Right lung (tissue), 5 donors: ENCODE measurements around the gene KCNJ4. TPM values are rescaled to one million over a fixed set of nuclear protein-coding genes. Genes with fewer than 3 reads are reported as not detected.
"Not testable (repeated sequence)": the region's sequence is repeated elsewhere in the genome, so short reads cannot be mapped to it uniquely, and the experiment has no call there.

Source experiments
- DNase-seq, 2 donors: peaks; one replicate each; pipeline ENCODE4 v3.0.0-alpha.2; 2013
- polyA plus RNA-seq, 5 donors: library from polyadenylated mRNA; unstranded; fragments of 120-200 nt; gene quantifications; one replicate each; pipeline versions ENCODE4 v1.2.1 to v1.2.3, GENCODE V29; 2013; ENCODE audit warnings: inconsistent platforms in 1 of 5, low replicate concordance in 1 of 5; ENCODE audit not compliant: insufficient read length in 5 of 5, insufficient read depth in 1 of 5

Gene KCNJ4
- polyA plus RNA-seq, 5 donors = 0.10 TPM; not detected in 4

DNA sequence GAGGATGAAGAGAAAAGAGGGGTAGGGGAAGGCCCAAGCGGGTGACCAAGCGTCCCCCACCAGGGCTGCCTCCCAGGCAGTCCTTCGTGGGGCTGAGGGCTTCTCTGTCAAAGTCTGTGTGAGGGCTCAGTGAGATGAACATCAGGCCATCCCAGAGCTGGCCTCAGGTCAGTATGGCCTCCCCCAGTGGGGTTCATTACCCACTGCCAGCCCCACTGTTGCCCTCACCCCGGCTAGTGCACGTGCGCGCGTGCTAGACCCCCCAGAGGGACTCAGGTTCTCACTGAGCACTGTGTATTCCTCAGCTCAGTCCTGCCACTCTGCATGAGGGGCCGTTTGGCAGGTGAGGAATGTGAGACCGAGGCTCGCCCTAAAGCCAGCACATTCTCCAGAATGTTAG lies 16.2 kb upstream of the KCNJ4 start:
- DNase-seq = no peak

DNA sequence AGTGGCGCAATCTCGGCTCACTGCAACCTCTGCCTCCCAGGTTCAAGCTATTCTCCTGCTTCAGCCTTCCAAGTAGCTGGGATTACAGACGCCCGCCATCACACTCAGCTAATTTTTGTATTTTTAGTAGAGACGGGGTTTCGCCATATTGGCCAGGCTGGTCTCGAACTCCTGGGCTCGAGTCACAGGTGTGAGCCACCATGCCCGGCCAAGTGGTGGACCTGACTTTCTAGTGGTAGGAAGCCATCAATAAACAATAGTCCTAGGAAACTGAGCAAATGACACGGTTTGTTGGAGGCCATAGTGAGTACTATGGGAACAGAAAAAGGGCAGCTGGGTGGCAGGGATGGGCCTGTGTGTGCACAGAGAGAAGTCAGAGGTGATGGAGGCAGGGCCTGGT lies 15.2 kb upstream of the KCNJ4 start:
- DNase-seq = not testable (repeated sequence)

DNA sequence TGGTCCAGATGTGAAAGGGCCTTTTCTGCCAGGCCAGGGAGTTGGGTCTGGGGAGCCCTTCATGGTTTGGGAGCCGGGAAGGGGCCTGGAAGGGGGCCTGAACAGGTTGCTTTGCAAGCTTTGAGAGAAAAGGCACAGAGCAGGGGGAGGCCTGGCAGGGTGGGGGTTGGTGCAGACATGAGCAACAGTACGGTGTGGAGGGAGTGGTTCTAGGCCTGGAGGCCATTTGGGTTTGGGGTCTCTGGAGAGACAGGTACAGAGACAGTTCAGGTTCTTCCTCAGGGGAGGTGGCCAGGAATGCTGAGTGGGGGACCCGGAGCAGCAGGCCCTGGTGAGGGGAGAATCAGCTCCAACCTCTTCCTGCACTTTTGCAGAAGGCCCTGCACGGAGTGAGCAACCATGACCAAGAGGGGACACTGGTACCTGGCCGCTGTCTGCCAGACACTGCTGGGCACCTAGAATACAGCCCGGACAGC lies 14.3 kb upstream of the KCNJ4 start:
- DNase-seq = no peak

DNA sequence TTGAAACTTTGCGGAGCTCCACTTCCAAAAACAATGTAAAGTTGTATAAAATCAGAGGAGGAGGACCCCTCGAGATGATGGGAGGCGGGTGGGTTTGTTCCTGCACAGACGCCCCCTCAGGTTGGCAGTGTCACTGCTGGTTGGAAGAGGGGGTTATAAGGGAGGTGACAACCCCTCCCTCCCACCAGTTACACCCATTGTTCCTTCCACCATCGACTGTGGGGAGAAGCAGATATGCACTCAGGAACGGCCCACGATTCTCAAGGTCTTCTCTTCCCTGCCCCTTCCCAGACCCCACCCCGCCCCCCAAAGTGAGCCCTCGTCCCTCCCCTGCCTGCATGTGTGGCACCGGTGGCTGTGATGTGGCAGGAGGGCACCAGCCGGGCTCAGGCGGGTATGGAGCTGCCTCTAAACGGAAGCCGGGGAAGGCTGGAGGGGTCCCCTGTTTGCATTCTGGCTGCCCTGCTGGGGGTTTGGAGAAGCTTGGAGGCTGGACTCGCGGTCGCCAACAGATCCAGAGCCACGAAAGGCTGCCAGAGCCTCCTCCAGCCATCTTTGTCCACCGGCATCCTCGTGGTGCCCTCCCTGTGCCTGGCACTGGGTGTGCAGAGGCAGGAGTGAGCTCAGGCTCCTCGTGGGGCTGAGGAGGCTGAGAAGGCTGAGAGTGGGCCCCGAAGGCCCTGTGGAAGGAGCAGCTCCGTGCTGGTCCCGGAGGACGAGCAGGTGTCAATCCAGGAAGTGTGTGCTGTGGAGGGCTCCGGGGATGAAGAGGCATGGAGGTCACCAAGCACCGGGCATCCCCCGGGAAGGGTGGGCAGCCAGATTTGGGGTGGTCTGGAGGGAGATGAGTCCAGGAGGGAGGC lies 13.7 kb upstream of the KCNJ4 start:
- DNase-seq = no peak

DNA sequence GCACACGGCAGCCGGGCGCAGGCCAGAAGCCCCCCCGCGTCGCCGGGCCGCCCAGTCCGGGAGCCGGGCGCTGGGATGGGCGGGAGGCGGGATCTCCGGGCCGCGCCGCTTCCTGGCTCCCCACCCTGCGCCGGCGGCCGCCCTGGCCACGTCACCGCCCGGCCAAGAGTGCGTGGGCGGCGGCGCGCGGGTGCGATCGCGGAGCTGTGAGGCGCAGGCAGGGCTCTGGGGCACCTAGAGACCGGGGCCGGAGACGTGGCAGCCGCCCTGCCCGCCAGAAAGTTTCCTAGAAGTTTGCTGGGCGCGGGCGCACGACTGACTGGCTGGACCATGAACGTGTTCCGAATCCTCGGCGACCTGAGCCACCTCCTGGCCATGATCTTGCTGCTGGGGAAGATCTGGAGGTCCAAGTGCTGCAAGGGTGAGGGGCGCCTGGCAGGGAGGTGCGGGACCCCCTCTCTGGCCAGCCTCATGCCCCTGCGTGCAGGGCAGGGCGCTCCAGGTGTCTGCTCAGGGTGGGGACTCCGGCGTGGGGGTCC lies 13.0 kb upstream of the KCNJ4 start, which contains the start of gene KDELR3:
Gene KDELR3 (plus strand): TSS at position 193 of the 539 bp plus-strand sequence. CDS start 138 bp downstream, at position 331.
- peak in 1 of 2 donors; percentile 54 for DNase-seq

DNA sequence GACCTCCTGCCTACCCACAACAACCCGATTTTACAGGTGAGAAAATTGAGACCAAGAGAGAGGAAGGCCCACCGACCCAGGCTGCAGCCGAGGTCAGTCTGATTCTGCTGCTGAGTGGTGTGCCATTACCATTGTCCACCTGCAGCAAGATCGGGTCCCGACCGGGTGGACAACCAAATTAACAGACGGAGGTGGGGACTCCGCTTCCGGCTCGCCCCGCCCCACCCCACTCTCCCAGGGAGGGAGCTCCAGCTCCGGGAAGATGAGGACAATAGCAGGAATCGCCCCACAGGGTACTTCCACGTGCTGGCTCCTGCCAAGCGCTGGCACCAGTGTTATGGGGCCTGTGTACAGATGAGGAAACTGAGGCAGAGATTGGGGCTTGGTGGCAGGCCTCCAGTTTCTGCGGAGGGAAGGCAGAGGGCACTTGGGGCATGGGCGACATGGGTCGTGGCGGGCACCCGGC lies 12.5 kb upstream of the KCNJ4 start:
- no peak for DNase-seq

DNA sequence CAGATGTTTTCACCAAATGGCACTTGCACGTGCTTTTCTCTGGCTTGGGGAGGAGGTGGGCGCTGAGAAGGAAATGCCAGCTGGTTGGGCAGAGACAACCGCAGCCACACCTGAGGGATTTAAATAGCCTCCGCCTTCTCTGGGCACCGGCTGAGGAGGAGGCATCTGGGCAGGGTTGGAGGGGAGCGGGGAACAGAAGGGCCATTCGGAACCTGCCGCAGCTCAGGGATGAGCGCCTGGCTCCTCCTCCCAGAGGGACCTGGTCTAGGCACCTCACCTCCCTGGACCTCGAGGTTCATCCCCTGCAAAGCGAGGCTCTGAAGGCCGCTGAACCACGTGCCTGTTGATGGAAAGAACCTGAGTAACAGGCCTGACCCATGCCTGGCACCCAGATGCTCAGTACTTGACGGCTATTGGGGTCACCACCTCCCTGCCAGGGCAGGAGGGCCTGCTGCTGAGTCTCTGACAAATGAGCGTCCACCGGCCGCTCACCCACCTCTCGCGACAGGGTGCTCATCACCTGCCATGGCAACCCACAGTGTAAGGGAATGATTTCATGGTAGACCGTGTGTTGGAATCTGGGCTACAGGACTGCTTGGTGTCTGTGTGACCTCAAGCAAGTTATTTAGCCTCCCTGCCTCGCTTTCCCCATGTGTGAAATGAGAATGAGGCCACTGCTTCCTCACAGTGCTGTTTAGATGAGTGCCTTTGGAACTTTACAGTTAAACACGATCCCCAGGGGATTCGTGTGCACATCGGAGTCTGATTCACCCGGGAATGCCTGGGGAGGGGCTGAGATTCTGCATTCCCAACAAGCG lies 10.9 kb upstream of the KCNJ4 start:
- DNase-seq = no peak

DNA sequence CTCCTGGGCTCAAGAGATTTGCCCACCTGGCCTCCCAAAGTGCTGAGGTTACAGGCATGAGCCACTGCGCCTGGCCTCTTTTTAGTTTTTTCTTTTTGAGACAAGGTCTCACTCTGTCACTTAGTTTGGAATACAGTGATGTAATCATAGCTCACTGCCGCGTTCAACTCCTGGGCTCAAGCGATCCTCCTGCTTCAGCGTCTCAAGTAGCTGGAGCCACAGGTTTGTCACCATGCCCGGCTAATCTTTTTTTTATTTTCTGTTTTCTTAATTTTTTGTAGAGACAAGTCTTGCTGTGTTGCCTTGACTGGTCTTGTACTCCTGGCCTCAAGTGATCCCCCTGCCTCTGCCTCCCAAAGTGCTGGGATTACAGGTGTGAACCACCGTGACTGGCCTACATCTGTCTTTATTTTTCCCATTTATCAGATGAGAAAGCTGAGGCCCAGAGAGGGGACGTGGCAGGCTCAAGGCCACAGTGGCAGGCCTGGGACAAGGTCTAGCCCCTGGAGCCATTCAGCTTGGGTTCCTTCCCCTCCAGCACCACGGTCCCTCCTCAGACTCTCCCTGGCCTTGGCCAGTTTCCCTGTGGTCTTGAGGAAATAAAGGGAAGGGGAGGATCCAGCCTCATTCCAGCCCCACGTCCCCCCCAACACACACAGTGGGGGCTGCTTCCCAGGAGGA lies 10.1 kb upstream of the KCNJ4 start:
- no peak for DNase-seq

DNA sequence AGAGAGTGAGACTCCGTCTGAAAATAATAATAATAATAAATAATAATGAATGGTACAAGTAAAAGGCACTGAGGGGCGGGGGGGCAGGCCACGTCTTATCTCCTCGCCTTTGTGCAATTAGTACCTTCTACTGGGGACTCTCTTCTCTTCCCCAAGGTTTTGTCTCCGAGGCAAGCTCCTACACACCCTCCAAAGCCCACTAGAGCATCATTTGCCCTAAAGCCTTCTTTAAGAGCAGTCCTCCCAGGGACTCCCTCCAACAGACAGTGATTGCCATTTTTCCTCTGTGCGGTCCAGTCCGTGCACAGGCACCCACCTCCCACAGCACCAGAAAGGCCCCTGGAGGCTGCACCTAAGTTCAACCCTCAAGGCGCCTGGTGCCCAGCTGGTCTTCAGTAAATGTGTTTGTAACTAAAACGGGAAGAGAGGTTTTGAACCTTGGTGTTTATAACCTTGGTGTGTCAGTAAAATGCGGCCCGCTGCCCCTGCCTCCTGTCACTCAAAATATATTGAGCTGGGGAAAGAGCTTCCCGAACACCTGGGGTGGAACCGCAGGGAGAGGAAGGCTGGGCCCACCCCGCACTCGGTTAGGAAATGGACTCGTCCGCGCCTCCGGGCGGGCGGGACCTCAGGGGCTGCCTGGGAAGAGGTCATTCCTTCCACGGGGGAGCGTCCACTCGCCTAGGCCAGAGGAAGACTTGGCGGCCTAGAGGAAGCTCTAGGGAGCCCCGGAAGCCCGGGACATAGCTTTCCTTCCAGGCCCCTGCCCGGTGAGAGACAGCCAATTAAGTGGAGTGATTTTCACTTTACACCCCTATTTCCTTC lies 8.2 kb upstream of the KCNJ4 start:
- DNase-seq = no peak

DNA sequence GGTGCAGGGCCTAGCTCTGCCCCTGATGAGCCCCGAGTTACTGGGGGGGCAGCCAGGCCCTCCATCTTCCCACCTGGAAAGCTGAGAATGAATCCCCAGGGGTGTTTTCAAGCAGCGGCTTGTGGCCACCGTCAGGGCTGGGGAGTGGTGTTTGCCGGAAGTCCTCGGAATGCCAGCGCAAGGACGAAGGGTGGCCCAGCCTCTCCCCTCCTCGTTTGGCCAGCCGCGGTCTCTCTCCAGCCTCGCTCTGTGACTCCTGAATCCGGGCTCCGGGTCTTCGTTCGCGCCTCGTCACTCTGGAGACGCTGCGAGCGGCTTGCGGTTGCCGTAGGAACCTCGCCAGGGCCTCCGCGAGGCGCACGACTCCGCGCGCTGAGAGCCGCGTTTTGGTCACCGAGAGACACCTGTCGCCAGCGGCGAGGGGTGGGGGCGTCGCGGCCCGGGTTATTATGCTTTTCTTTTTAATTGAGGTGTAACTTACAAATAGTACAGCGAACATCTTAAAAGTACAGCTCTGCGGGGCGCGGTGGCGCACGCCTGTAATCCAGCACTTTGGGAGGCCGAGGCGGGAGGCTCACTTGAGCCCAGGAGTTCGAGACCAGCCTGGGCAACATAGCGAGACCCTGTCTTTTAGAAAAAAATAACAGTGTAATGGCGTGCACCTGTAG lies 6.5 kb upstream of the KCNJ4 start:
- peak; percentile 75 to 80 for DNase-seq

DNA sequence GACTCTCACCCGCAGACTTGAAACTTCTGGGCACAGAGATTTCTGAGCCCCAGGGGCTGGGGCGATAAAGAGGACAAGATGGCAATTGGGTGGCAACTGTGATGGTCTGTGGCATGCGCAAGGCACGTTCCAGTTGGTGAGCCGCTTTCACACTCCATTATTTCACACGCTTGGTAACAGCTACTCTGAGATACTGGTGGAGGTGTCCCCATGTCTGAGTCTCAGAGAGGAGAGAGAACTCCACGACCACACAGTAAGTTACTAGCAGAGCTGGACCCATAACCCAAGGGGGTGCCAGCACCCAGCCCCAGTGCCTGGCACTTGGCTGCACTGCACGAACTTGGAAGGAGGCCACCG lies 6.0 kb upstream of the KCNJ4 start:
- no peak for DNase-seq

DNA sequence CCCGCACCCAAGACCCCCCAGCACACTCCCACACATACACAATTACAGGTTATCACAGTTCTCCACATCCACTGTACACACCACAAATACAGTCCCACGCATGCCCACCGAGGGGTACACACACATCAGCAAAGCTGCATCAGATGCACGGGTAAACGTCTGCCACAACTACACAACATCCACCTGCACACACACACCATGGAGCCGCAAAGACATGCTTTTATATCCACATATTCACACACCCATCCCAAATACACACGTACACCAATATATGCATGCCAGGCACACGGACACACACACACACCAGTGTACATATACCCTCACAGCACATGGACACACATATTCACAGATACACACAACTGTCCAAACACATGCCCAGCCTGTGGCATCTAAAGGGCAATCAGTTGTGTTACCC lies 5.4 kb upstream of the KCNJ4 start:
- DNase-seq = no peak

DNA sequence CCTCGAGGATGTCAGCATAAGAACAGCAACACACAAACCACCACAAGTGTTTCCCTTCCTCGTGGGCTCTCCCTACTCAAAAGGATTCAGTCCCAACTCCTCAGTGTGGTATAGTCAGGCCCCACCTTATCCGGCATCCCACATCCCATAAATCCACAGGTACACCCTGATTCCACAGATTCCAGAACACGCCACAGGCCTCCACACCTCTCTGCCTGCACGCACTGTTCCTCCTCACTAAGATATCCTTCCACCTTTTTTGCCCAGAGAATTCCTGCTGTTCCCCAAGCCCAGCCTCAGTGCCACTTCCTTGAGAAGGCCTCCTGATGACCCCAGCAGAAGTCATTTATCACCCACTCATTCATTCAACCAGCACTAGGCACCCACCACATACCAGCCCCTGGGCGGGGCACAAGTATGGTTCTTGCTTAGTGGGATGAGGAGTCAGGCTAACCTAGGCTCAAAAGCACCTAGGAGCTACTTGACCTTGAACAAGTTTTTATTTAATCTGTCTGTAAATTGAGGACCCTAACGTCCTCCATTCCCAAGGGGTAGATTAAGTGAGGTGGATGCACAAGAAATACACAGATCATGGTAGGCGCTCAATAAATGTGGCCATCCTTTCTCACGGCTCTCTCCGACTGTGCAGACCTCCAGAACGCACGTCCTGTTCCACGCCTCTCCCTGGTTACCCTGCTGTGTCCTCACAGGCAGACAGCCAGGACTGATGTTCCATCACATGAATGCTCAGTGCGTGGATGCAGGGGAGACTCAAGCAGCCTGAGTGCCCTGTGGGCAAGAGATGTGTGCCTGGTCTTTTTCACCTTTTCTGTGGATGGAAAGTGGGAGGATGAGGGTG lies 2.1 kb upstream of the KCNJ4 start:
- DNase-seq = no peak

DNA sequence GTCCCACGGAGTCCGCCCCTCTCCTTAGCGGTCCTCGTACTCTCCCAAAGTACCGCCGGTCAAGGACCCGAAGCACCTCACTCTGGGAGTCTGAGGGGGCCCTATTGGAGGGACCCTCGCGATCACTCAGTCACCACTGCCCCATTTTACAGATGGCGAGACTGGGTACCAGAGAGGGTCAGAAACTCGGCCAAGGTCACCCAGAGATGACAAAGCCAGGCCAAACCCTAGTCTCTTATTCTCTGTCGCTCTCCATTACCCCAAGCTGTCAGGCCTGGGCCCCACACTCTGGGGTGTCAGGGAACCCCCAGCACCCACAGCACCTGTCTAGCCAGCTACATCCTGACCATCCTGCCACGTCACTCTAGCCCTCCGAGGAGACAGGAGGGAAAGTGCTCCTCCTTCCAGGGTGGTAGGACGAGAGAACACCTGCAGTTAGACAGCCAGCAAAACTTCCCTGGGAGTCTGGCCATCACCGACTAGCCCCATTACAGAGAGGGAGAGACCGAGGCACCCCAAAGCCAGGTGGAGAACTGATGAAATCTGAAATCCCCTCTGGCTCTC lies 1.4 kb upstream of the KCNJ4 start:
- no peak for DNase-seq

DNA sequence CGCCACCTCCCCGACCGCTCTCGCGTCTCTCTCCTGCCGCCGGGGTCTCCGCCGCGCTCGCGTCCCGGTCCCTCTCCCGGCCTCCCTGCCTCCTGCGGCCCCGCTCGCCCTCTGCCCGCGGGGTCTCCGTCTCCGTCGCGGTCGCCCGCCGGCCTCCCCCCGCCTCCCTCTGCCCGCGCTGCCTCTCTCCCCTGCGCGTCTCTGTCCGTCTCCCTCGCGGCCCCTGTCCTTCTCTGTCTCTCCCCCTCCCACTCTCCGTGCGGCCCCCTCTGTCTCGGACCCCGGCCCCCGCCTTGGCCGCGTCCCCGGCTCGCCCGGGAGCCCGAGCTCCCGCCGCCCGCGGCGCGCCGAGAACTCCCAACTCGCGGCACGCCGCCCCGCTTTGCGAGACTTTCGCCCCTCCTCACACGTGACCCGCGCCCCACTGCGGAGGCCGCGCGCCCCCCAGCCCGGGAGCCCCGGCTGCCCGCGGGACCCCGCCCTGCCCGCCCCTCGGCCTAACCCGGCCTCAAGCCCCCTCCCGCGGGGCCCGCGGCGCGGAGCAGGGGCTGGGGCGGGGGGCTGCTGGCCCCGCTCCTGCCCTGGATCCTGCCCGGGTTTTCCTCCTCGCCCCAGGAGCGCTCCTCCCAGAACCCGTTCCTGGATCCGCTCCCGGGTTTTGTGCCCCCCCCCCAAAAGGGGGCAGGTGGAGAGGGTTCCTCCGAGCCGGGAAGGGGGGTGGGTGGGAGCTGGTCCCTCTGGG lies 702 bp upstream of the KCNJ4 start:
- no peak for DNase-seq

DNA sequence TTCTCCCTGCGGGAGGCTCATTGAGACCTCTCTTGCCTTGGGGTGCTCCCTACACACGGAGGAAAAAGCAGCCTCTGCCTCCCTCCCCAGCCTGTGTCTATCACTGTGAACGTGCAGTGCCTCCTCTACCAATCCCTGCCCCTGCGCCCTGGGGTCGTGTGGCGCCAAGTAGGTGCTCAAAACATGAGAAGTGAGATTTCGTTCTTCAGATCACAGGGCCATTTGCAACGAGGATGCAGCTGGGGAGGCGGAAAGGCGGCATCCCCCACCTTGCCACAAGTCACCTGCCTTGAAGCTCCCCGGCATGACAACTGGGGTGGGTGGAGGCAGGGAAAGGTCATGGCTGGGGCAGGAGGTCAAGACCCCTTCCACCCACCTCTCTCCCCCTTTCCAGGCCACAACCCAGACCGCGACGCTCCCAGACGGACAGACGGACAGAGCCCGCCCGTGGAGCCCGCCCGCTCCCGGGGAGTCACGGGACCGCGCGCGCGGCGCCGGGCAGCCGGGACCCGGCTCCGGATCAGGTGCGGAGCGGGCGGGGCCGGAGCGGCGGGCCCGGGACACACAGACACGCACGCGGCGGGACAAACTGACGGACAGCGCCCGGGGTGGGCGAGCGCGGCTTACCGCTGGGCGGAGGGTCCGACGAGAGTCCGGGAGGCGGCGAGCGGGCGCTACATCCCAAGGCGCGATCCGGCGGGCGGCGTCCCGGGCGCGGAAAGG lies 485 bp downstream of the KCNJ4 start:
- DNase-seq = no peak

DNA sequence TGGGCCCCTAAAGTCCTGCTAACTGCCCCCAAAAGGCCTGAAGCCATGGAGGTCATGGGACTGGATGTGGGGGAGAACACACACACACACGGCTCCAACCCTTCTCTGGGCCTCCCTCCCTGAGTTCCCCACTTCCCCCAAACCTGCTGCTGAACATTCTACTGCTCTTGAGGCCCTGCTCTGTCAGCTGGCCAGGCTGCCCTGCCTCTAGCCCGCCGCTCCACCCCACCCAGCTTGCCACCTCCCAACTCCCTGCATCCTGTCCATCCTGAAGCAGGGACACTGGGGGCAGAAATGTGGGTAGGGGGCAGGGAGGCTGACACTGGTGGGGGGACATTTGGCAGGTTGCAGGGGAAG lies 1.0 kb downstream of the KCNJ4 start:
- no peak for DNase-seq
